IPS-NIHi11 (cell line): ENCODE results near the gene ZFYVE26.

ENCODE experiments used
- DNase-seq: peaks from one replicate; pipeline ENCODE4 v3.0.0; 2012; ENCODE audit warnings: mixed read lengths, low spot score

Gene ZFYVE26

DNA sequence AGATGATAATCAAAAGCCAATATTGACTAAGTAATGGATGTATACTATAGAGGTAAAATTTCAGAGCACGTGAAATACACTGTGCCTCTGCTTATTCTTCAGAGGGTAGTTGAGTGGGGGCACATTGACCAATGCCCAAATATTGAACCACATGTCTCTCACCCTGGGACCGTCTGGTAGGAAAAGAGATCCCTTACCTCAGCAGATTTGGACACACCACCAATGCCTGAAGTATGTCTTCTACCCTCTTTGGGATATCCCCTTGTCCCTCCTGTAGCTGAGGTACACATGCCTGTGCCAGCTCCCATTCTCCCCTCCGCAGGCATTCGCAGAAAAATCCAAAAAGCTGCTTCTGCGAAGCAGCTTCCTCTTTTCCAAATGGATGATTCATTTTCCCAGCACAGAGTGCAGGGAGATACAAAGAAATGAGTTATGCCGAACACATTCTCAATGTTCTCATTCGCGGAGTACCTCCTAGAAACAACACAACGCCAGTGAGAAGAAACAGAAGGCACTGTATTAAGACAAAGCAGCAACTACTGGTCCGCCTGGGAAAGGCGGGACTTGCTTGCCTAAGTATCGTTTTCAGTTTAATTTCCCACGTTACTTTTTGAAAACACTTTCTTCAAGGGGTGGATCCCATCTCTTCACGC is 691 bp downstream of the ZFYVE26 start:
- DNase-seq, result no peak

DNA sequence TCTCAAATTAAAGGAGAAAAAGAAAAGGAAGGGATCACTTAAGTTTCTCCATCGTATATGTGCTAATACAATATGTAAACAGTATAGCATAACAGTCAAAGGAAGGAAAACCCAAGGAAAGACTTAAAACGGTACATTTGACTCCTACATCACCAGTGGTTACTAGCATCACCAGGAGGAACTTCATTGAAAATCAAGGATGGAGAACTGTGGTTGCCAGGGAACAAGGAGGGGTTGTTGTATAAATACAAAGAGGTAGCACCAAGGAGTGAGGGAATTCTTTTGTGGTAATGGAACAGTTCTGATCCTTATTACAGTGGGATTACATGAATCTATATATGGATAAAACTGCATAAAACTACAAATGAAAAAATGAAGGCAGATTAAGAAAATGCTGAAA is 1.6 kb downstream of the ZFYVE26 start:
- no peak for DNase-seq

DNA sequence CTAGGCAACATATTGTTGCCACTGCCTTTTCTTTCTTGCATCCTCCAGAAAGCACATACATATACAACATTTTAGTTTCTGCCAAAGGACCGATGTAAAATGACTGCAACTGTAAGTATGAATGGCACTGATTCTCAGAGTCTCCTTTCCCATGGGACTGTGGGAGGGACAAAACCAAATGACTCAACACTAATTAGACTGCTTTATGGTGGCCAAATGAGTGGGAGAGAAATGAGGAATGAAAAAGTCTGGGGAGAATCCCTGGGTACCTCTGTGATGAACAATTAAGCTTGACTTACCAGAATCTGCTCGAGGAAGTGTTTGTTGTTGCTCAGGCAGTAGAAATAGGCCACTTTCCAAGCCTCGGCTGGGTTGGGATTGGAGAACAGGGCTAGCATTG is 10.1 kb downstream of the ZFYVE26 start:
- DNase-seq, result no peak

DNA sequence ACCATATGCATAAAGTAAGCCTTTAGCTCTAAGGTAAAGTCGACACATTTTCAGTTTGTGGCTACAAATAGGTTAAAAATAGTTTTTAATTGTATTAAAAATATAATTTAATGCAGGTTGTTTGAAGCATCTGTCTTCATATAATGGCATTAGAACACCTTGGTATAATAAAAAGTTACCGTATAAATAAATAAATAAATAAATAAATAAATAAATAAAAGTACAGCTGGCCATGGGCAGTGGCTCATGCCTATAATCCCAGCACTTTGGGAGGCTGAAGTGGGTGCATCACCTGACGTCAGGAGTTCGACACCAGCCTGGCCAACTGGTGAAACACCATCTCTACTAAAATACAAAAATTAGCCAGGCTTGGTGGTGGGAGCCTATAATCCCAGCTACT is 15.6 kb downstream of the ZFYVE26 start:
- DNase-seq, result no peak

DNA sequence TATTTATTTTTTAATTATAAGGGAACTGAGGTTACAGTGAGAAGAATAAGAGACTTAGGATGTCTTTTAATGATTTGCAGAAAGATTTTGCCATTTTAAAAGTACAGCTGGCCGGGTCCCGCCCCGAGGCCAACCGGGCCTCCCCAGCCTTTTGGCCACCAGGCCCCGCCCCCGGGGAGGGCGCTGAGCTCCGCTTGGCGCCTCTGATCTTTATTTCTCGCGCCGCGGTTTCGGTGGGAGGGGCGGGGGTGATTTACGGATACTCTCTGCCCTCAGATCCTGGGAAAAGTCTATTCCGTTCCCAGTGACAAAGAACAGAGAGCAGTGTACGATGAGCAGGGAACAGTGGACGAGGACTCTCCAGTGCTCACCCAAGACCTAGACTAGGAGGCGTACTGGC is 17.7 kb downstream of the ZFYVE26 start:
- DNase-seq, result no peak

DNA sequence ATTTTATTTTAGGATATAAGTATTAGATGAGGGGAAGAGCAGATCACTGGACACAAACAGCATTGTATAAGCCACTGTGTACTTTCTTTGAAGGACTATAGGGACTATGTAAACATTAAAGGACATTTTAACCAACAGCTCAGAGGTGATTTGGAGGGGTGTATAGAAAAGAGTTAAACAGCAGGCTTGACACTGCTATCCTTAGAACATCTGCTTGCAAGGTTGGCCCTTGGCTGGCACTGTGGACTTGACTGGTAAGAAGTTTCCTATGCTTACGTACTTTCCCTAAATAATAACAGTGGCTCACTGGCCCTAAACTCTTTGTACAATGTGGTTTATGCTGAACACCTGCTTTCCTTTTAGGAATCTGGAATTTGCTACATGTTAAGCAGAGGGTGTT is 28.7 kb downstream of the ZFYVE26 start:
- DNase-seq, result no peak

DNA sequence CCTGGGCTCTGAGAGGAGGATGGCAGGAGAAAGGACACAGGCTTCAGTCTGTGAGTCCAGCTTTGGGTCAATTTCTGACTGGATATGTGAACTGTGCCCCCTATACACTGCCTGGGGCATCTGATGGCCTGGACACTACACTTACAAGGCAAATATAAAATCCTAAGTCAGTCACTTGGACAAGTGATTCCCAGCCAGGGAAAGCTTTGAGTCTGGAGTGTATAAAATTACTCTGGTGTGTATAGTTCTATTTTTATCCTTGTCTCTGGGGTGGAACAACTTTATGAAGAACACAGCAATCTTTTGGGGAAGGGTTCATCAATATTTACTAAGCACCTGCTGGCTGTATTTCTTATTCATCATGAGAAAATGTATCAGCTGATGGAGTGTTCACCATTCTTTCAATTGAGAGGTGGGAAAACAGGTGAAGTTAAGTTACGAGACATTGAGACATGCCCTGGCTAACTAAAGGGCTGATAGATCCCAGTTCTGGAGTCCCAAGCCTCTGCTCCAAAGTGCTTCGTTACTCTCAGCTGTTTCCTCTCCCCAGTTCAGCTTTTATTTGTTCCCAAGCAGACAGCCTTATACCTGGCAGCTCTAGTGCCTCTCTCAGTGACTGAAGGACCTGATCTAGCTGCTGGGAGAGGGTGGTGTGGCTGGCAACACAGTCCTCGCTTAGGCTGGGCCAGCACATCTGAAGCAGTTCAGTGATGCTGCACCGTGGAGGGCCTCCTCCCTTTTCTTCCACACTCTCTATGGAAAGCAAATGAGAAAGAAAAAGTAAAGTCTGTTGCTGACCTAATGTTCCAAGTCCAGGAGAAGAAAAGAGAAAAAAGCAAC is 30.9 kb downstream of the ZFYVE26 start:
- no peak for DNase-seq

DNA sequence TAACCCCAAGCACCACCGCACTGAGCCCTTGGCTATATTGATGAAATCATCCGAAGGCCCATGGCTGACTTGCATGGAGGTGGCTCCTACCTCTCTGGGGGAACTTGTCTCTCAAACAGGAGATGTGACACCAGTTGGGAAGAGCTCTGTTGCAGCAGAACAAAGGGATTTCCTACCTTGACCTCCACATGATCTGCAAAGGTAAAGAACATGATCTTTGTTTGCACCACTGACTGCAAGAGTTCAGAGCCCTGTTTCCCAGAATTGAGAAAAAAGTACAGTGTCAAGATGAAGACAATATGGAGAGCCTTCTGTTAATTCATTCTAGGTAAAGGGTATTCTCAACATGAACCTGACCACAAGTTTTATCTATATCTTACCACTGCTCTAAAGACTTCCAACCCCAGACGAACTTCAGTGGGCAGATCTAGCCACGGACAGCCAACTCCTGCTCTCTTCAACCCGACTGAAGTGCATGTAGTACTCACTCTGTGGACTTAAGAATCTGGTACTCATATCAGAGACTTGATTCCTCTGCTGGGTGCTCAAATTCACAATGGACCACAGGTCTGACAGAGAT is 32.1 kb downstream of the ZFYVE26 start:
- DNase-seq, result no peak

DNA sequence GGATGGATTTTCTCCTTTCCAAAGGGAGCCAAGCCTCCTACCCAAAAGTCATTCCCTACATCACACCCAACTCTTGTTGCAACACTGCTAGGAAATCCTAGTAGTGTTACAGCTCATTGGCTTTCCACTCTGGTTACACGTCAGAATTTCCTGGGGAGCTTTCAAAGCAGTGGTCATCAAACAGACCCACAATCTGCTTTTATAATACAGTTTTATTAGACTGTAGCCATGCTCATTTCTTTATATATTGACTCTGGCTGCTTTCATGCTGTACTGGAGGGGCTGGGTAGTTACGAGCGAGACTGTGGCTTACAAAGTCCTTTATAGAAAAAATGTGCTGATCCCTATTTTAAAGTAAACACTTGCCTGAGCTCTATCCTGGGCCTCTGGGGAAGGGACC is 34.3 kb downstream of the ZFYVE26 start:
- DNase-seq, result no peak

DNA sequence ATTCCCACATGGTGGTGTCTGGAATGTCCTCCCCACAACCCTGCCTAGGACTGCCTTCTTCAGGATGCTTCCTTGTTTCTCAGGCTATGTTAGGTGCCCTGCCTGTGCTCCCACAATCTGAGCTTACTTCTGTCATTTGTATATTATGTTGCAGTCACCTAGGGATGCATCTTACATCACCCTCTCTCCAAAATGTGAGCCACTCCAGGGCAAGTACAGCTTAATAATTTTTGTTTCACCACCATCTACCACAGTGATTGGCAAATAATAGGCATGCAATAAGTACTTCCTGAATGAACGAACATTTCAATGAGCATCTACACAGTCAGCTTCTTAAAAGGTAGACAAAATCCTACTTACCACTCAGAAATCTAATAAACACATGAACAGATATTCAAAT is 37.6 kb downstream of the ZFYVE26 start:
- no peak for DNase-seq

DNA sequence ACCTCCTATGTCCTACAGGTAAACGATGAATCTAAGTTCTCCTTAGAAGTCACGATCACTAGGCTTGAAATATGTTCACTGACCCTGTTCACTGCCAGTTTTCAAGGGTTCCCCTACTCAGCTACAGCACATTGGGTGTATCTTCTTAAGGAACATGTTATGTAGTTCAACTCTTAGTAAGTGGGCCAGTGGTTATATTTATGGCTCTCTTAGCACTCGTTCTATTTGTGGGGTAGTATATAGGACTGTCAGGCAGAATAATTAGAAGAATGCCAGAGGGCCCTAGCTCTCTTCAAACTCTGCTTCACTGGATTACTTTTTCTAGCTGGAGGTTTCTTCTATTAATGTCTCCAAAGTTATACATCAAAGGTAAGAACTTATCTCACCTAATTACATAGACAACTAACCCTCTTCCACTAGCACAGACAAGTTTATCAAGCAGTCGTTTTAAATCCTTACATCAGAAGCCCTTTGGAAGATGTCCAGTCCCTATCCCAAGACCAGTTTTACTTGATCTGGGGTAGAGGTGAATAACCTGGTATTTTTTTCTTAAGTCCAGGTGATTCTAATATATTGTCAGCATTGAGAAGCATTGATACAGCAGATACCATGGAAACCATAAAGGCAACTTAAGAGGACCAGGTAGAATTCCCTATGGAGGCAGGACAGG is 39.6 kb downstream of the ZFYVE26 start:
- DNase-seq, result no peak

DNA sequence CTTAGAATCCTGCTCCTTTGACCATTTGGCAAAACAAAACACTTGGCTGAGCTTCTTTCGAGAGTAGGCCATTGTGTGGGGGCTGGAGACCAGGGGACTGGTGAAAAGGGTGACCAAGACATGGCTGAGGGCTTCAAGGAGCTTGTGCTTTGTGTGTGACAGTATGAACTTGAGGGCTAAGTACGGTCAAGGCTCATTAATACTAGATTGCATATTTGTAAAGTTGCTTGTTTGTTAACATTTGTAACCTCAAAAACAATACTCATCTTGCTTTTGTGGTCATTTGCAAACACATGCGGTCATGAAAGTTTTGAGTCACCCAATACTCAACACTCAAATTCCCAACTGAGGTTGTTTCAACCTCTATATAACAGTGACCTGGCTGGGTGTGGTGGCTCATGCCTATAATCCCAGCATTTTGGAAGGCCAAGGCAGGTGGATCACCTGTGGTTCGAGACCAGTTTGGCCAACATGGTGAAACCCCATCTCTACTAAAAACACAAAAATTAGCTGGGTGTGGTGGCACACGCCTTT is 42.5 kb downstream of the ZFYVE26 start:
- DNase-seq, result no peak

DNA sequence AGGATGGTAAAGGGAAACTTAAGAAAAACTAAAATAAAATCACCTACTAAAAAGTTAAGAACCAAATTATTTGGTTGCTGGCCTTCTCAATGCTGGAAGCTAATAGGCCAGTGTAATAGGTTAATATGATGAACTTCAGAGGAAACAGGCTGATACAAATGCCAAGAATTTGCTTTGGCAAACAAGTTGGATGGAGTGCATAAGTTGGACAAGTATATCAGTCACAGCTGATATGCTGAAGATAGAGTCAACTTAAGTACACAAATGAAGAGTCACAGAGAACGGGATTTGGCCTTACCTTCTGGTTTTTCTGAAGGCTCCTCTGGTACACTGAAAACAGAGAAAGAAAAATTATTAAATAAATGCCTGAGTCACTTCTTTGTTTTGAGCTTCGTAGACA is 48.2 kb downstream of the ZFYVE26 start:
- DNase-seq, result no peak

DNA sequence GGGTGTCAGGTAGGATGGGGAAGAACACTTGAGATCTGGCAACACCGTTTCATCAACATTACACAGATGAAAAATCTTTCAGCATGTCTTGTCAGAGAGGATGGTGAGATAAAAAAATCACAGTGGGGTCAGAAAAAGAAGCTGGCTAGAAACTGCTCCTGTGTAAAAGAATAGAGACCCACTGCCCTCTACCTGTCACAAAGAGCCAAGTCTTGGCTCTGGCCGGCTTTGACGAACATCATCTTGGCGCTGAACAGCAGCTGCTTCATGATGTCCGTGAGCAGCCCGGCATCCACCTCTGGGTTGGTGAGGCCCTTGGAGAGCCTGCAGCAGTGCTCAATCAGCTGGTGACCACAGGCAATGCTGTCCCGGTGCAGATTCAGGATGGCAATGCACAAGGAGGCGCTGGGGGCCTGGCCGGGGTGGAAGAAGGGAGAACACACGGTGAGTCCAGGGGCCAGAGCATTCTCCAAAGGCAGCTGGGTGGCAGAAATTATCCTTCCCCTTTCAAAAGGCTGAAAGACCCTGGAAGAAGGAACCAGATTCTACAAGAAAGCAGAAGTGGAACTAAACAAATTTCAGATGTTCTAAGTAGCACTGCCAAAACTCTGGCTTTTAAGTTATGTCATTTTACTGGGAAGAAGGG is 50.2 kb downstream of the ZFYVE26 start:
- DNase-seq, result no peak

DNA sequence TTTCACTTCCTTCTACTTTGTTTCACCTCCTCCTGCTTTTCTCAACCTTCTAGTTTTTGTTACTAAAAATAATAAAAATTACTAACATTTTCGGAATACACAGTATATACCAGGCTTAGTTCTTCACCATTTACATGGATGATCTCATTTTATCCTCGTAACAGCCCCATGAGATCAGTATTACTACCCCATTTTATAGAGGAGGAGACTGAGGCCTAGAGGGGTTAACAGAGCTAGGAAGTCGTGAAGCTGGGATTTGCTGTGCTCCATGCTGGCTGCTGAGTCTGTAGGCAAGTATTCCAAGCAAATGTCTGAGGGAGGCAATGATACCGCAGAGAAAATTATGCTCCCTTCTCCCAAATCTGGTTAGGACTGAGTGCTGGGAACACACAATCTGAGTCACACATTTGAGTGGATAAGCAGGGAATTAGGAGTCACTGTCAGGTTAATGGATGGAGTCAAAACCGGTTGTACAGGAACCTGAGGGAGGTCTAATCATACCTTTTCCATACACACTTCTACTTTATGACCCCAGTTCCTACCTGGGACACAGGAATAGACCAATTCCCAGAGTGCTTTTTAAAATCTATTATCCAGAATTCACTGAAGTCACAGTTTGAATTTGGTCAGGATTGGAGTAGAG is 51.1 kb downstream of the ZFYVE26 start:
- no peak for DNase-seq

DNA sequence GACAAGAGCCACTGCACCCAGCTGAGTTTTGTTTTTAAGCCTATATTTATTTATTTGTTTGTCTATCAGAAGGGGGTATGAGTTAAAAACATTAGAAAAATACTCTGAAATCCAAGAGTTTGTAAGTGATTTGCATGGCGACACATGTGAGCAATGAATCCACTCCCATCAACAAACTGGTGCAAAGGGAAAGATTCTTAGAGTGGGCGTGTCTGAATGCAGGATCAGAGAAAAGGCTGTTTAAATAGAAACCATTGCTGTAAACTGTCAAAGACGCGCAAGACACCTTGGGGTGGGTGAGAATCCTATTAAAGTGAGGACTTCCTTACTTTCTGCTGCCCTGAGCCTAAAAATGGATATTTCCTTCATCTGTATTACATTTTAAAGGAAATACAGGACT is 51.9 kb downstream of the ZFYVE26 start:
- DNase-seq, result no peak

DNA sequence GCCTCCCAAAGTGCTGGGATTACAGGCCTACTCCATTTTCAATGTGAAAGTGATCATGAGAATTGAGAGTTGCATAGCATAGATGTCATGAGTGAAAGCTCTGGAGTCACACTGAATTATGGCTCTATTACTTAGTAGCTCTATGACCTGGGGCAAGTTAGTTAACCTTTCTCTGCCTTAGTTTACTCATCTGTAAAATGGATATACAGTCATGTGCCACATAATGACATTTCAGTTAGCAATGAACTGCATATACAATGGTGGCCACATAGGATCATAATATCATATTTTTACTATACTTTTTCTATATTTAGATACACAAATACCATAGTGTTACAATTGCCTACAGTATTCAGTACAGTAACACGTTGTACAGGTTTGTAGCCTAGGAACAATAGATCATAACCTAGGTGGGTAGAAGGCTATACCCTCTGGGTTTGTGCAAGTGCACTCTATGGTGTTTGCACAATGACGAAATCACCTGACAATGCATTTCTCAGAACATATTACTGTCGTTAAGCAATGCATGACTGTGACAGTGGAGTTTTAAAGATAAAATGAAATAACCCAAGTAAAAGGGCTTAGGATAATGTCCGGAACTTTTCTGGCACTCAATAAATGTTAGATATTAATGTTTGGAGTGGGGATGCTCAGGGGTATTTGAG is 53.1 kb downstream of the ZFYVE26 start:
- DNase-seq, result no peak

DNA sequence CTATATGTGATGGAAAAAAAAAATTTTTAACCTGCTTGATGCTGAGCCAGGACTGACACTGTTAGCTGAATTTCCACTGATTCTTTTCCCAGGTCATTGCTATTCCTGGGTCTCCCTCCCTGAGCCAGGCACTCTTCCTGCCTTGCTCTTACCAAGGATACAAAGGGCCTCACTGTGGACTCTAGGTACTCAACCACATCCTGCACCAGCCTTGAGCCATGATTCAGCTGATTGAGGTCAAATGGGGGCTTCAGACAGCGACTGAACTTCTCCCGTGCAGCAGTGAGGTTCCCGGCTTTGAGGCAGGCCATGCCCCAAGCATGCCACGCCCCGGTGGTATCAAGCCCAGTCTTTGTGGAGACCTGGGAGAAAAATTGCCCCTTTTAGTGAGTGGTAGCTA is 54.3 kb downstream of the ZFYVE26 start:
- no peak for DNase-seq

DNA sequence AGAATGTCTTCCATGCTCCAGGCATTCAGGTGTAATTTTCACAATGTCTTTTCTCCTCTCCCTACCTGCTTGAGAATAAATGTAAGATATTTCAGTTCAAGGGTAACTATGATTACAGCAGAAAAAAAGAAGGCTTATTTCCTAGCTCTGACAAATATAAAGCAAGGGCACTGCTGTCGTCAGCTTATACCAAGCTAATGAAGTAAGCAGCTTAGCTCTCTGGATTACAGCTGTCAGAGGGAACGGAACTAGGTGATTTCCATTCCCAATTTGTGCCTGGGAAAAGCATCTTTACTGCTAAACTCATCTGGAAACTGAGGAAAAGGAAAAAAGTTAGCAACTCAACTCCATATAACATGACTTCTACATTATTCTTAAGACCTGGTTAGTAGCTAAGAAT is 56.5 kb downstream of the ZFYVE26 start:
- no peak for DNase-seq

DNA sequence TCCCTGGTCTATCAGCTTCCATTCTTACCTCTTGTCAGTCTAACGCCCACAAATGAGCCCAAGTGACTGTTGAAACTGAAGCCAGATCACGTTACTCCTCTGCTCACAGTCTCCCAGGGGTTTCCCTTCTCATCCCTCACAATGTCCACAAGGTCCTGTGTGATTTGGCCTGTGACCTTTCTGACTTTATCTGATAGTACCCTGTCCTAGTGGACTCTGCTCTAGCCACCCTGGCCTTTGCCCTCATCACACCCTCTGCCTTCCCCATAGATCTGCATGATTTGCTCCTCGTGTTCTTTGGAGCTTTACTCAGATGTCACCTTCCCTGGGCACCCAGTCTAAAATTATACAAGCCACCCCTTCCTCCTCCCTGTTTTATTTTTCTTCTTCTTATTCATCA is 59.2 kb downstream of the ZFYVE26 start:
- no peak for DNase-seq

DNA sequence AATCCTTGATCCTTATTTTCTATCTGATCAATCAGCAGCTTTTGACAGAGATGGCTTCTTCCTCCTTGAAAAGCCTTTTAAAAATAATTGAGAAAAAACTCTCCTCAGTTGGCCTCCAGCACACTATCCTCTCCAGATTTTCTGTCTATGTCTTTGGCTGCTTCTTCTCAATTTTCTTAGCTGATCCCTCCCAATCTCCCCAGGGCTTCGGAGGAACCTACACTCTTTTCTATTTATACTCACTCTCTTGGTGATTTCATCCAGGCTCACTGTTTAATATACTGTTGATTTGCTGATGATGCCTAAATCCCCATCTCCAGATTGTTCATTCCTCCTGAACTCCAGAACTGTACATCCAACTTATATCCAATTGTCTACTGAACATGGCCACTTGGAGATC is 59.9 kb downstream of the ZFYVE26 start:
- DNase-seq, result no peak
